GM19025 (cell line): ENCODE data around the gene VDAC1.
A peak's percentile ranks its signal among the peaks of the same experiment; 100 is the strongest.
"Not testable (repeated sequence)": the region's sequence is repeated elsewhere in the genome, so short reads cannot be mapped to it uniquely, and the experiment has no call there.

ENCODE experiments used
- ATAC-seq: cut with Tn5 transposase; IDR thresholded peaks from one replicate; pipeline ENCODE4 v1.9.1; 2021; ENCODE audit warnings: mild to moderate bottlenecking, low read depth, moderate library complexity; ENCODE audit not compliant: unreplicated experiment

Gene VDAC1

DNA sequence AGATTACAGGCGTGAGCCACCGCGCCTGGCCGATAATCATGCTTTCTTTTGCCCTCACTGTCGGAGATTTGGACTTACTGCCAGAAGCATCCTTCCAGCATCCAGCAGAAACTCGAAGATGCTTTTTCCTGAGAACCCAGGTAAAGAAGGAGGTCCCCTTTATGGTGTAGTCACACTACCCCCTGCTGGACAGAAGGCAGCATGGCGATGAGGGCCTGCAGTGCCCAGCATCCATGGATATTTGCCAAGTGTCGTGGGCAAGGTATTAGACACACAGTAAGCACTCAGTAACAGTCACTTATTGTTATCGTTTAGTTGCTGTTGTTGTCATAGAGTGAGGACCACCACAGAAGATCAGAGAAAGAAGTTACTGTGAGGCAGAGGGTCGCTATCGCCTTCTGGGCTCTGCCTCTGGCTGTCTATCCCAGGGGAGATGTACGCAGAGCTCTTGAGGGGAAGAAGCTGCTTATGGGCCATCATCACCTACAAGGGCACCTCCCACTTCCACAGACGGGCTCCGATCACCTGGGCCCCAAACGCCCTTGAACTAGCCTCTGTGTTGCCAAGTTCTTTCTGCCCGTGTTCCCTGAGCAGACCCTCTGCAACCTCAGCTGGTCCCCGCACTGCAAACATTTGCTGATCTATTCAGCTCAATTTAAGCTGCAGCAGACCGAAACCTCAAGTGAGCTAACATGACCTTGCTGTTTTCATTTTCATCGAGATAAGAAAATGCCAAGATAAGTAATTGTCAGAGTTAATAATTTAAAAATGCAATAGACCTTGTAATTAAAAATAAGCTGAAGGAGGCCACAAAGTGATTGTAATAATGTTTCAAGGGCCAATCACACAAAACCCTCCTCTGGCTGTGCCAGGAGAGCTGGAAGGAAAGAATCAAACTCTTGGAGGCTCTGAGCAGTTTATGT is 60.3 kb downstream of the VDAC1 start:
- ATAC-seq, result no peak

DNA sequence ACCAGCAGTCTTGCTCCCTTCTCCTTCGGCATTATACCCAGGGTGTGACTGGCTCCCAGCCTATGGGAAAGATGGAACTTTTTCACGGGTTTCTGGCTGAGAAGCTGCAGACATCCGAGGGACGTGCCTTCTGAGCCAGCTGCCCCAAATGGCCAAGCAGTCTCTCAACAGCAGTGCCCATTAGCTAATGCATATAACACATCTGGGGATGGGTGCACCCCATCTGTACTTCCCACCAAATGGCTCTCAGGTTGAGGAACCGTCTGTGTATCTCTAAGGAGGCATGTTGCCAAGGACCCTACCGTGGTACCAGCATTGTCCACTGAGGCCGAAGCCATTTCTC is 61.3 kb downstream of the VDAC1 start:
- ATAC-seq, result no peak

GRCh38 chr5:133942614-133943474 is 61.9 kb downstream of the VDAC1 start:
- ATAC-seq, result no peak

- no peak for ATAC-seq
These were observed 63.1 kb downstream of the VDAC1 start for GRCh38 chr5:133941456-133942196.

GRCh38 chr5:133939668-133940067 is 65.1 kb downstream of the VDAC1 start:
- no peak for ATAC-seq

- no peak for ATAC-seq
These were observed 65.8 kb downstream of the VDAC1 start for GRCh38 chr5:133938929-133939328.

DNA sequence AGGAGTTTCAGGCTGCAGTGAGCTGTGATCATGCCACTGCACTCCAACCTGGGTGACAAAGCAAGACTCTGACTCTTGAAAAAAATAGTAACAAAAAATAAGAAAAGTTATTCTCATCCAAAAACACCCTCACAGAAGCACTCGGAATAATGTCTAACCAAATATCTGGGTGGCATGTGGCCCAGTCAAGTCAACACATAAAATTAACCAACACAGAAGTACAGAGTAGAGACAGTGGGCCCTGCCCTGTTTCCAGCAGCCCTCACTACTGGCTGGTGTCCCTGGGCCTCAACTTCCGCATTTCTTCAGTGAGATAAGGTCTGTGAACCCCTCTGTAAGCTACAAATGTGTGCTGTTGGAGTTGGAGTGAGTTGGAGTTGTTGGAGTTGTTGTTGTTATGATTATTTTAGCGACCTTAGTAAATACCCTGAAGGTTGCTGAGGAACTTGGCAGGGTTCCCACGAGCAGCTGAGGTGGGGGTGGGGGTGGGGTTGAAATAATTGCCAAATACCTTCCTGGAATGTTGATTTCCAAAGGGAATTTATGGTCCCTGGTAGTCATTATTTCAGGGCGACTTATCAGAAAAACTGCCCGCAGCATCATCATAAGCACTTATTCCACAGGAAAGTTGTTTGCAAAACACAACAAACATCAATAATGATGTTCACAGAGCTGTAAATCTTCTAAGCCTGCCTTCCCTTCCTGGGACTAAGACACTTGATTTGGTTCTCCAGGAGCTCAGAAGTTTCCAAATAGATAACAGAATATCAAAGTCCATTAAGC is 66.5 kb downstream of the VDAC1 start:
- ATAC-seq, result no peak

DNA sequence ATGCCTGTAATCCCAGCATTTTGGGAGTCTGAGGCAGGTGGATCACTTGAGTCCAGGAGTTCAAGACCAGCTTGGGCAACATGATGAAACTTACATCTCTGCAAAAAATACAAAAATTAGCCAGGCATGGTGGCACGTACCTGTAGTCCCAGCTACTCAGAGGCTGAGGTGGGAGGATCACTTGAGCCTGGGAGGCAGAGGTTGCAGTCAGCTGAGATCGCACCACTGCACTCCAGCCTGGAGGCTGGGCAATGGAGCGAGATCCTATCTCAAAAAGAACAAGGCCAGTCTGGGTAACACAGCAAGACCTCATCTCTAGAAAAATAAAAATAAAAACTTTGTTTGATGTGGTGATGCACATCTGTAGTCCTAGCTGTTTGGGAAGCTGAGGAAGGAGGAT is 67.1 kb downstream of the VDAC1 start:
- not testable (repeated sequence) for ATAC-seq

DNA sequence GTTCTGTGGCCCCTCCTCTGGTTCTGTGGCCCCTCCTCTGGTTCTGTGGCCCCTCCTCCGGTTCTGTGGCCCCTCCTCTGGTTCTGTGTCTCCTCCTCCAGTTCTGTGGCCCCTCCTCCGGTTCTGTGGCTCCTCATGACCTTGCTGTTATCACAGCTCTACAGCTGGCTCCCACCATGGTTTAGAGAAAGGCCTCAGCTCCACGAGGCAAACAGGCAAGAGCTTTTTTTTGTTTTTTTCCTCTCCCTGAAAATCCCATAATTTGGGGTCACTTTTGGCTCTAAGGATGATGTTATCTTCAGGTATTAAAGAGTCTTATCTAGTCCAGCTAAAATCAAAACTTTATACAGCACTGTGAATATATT is 68.1 kb downstream of the VDAC1 start:
- ATAC-seq, result no peak

DNA sequence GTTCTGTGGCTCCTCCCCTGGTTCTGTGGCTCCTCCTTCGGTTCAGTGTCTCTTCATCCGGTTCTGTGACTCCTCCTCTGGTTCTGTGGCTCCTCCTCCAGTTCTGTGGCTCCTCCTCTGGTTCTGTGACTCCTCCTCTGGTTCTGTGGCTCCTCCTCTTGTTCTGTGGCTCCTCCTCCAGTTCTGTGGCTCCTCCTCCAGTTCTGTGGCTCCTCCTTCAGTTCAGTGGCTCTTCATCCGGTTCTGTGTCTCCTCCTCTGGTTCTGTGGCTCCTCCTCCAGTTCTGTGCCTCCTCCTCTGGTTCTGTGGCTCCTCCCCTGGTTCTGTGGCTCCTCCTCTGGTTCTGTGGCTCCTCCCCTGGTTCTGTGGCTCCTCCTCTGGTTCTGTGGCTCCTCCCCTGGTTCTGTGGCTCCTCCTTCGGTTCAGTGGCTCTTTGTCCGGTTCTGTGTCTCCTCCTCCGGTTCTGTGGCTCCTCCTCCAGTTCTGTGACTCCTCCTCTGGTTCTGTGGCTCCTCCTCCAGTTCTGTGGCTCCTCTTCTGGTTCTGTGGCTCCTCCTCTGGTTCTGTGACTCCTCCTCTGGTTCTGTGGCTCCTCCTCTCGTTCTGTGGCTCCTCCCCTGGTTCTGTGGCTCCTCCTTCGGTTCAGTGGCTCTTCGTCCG is 68.7 kb downstream of the VDAC1 start:
- not testable (repeated sequence) for ATAC-seq

DNA sequence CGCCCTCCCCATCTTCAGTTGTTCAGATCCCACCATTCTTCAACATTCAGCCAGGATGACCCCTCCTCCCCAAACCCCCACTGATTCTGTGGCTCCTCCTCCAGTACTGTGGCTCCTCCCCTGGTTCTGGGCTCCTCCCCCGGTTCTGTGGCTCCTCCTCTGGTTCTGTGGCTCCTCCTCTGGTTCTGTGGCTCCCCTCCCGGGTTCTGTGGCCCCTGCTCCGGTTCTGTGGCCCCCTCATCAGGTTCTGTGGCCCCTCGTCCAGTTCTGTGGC is 69.2 kb downstream of the VDAC1 start:
- ATAC-seq, result no peak

- peak; percentile 37 for ATAC-seq
These were observed 69.7 kb downstream of the VDAC1 start for GRCh38 chr5:133934822-133935666.

DNA sequence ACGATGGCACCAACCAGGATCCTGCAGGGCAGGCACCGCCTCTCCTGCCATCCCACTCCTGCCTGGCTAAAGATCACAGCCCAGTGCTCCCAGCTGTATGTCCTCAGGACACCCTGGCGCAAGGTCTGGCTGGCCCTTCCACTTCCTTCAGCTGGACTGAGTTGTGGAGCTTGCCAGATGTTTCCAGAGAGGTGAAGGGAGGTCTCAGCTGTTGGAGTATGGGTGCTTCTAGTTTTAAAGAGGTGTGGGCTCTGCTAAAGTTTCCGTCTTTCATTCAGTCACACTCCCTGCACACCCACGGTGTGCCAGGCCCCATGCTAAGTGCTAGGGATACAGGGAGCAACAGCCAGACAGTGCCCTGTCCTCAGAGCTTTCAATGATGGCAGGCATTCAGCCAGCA is 70.5 kb downstream of the VDAC1 start:
- no peak for ATAC-seq

DNA sequence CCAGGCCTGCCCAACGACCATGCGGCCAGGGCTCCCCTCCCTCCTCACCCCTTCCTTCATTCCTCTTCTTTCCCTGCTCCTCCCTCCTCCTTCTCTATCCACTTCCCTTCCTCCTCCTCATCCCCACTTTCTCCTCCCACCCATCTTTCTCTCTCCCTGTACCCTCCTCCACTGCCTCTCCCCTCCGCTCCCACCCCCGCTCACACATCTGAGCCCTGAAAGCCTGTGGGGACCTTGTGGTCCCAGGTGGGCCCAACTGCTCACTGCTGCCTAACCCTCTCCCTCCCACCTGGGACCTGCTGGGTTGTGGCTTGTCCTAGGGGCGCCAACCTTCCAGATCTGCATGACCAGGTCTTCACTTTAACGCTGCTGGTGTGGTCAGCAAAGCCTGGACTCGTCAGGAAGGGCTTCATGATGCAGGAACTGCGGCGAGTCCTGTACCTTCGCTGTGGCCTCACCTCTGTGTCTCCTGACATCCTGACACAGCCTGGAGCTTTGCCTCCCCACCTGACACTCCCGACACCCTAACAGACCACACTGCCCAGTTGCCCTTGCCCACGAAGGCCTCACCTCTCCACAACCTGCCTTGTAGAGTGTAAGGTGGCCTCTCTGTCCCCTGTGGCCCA is 71.0 kb downstream of the VDAC1 start:
- no peak for ATAC-seq

GRCh38 chr5:133933169-133933509 is 71.6 kb downstream of the VDAC1 start:
- ATAC-seq, result no peak

DNA sequence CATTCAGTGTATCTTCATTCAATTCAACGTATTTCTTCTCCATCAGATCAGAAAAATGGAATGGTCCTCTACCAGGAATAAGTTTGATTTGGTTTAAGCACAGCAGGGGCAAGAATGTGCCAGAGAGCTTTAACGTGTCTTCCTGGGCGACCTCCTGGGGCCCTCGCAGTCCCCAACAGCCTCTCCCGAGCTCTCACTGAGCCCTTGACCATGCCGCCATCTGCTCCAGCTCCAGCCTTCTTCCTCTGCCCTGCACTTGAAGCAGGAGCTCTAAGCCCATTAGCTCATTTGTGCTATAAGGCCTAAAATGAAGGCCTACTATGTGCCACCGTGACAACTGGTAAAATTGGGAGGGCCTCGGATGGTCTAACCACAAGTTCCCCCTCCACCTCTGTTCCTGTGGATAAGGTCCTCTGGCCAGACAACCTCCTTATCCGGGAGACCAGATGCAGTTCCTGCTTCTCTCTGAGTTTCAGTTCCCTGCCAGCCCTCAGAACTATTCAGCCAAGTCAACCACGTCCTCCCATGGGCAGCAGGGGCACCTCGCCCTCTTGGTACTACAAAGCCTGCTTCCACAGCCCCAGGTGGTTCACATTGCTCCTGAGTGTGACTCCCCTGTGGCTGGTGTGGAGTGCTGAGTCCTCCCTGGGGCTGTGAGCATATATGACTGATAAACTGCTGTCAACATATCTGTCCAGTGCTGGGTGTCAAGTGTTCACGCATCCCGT is 72.2 kb downstream of the VDAC1 start:
- no peak for ATAC-seq

- ATAC-seq, result no peak
These were observed 73.2 kb downstream of the VDAC1 start for GRCh38 chr5:133931546-133931945.

GRCh38 chr5:133930813-133931090 is 74.0 kb downstream of the VDAC1 start:
- ATAC-seq, result no peak
